RPMI7951 (cell line): ENCODE results near the gene ALG8. TPM values are rescaled to one million over a fixed set of nuclear protein-coding genes. Genes with fewer than 3 reads are reported as not detected.
"Not testable (repeated sequence)": the region's sequence is repeated elsewhere in the genome, so short reads cannot be mapped to it uniquely, and the experiment has no call there.

Experiments
- DNase-seq: peaks from one replicate; pipeline ENCODE4 v3.0.0-alpha.2; 2012; ENCODE audit warnings: low read depth
- total RNA-seq: library from RNA; depleted of rRNA; stranded (reverse); fragments of >200 nt; shearing (Covaris generic); gene quantifications from 2 replicates; pipeline ENCODE4 v1.2.3, GENCODE V29; 2014; rRNA removed

The ALG8 gene
- total RNA-seq, 1 experiment from 2014 or later, result 115 TPM

DNA sequence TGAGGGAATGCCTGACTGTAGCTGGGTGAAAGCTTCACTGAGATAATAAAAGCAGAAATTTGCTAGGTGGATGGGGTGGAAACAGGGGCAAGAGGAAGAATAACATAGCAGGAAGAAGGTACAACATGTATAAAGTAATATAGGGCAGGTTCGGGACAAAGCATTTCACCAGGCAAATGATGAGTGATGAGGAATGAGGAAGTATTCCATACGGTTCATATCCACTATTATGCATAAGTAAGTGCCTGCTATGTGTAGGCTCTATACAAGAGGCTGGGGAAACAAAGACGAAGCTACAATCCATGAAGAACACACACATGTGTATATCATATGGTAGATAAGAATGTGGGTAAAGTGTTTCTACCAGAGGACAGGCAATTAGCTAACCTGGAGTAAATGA is 67.7 kb downstream of the ALG8 start:
- no peak for DNase-seq

DNA sequence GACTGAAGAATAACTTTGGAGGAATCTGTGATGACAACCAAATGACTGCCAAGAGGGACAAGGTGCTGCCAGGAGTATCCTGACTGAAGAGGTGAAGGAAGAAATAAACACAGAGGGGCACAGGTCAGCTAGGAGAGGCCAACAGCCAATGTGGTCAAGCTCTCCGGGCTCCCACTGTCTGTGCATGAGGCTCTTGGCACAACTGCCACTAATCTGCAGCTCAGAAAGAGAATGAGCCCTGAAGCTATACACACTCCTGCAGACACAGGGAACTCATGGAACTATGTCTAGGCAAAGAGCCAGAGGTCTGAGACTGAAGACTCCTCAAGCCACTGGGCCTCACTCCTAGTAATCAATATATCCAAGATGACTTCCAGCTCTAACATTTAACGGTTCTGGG is 68.8 kb downstream of the ALG8 start:
- peak; percentile 62 for DNase-seq

DNA sequence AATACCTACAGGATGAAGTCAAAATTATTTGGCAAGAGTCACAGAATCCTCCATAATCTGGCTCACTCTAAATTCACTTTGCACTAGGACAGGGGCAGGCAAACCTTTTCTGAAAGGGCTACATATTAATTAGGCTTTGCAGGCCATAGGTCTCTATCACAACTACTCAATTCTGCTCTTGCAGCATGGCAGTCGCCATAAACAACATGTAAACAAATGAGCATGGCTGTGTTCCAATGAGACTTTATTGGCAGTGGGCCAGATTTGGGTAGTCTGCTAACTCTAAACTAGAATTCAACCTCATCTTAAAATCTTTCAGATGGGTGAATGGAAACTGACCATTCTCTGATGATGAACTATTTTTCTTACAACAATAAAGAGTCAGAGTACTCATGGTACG is 70.0 kb downstream of the ALG8 start:
- DNase-seq, result peak; percentile 13

GRCh38 chr11:78067704-78068103 is 71.7 kb downstream of the ALG8 start:
- DNase-seq, result no peak

DNA sequence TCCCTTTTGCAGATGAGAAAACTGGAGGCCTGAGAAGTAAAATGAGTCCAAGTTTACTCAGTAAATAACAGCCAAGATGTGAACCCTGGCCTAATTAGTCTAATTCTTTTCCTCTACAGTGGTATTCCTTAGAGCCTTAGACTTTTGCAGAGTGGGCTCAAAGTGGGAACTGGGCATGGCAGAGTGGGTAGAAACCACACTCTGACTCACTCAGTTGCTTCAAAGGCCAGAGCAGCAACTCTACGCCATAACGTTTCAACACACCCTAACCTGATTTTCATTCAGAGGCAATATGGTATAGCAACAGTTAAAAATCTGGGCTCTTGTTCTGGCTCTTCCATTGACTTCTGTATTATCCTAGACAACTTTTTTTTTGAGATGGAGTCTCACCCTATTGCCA is 73.0 kb downstream of the ALG8 start:
- no peak for DNase-seq

DNA sequence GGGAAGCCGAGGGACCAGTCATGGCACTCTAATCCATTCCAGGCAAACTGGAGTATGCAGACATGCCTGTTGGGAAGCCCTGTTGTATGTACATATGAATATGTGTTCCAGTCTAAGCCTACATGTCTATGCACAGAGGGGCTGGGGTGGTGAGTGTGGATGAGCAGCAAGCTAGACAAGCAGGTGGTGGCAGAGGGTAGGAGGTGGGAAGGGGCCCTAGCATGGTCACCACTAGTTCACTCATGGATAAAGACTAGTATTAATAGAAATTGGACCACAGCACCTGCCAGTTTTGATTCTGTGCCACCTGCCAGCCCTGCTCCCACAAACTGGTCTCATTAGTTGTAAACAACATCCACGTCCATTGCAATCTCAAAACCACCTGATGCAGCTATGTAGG is 74.2 kb downstream of the ALG8 start:
- no peak for DNase-seq

GRCh38 chr11:78063440-78064181 is 75.8 kb downstream of the ALG8 start, which contains the start of gene THRSP:
THRSP (plus strand) TSS chr11:78063861; CDS start chr11:78063882, 21 bp downstream.
- DNase-seq, result no peak

- no peak for DNase-seq
Observed at GRCh38 chr11:78062671-78063070, 76.8 kb downstream of the ALG8 start.

DNA sequence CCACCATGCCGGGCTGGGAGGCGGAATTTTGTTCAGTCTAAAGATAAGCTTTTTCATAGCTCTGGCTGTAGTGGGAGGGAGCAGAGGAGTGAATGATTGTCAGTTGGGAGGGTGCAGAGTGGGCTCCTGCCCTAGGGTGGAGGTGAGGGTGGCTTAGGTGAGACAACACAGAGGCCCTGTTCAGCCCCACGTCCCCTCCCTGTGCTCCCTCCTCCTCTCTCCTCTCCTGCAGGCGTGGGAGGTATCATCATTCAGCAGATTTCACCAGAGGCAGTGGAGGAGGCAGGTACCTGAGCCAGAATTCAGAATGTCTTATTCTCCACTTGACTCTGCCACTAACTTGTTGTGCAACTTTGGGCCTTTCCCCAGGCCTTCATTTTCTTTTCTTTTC is 77.5 kb downstream of the ALG8 start:
- no peak for DNase-seq

GRCh38 chr11:78061088-78061920 is 78.1 kb downstream of the ALG8 start:
- DNase-seq, result no peak

GRCh38 chr11:78060533-78060932 is 78.9 kb downstream of the ALG8 start:
- no peak for DNase-seq

DNA sequence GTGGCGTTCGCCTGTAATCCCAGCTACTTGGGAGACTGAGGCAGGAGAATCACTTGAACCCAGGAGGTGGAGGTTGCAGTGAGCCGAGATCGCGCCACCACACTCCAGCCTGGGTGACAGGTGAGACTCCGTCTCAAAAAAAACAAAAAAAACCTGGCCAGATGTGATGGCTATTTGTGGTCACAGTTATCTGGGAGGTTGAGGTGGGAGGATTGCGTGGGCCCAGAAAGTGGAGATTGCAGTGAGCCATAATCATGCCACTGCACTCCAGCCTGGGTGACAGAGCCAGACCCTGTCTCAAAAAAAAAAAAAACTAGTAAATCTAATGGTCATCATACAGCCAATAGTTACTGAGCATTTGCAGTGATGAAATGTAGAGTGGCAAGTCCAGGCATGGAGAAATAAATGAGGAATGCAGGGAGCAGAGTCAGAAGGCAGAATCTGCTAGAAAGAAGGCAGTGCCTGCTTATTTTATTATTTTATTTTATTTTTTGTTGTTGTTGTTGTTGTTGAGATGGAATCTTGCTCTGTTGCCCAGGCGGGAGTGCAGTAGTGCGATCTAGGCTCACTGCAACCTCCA is 79.6 kb downstream of the ALG8 start:
- DNase-seq, result not testable (repeated sequence)

DNA sequence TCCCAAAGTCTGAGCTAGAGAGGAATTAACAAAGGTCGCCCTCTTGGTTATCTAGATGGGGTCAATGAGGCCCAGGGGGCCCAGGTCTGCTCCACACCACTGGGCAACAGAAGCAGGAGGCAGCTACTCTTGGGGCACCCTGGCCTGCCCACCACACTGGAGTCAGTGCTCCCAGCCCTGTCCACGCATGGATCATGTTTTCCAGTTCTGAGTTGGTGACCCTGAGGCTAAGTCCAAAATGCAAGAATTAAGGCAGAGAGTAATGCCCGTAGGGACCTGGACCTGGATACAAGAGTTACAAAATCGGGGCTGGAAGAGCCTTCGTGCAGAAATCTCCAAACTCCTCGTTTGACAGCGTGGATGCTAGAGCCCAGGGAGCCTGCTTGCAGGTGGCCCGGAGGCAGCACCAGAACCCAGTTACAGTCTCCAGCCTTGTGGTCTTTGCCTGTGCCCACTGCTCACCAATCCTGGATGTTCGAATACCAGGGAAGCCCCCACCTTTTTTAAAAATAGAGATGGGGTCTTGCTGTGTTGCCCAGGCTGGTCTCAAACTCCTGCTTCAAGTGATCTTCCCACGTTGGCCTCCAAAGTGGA is 81.9 kb downstream of the ALG8 start:
- no peak for DNase-seq

DNA sequence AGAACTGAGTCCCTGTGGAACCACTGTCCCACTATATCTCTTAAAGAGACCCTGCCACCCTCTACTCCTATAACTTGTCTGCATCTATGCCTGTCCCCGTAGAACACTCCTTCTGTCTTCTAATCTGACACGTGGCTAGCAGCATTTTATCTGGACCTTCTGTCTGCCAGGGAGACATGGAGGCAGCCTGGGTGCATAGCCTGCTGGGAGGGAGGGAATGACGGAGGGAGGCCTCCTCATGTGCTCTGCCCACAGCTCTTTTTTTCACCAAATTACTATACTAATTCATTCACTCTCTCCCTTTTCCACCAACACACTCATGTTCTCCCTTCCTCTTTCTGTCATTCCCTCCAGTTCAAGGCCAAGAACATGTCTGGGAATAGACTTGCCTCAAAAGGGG is 83.3 kb downstream of the ALG8 start:
- DNase-seq, result no peak

GRCh38 chr11:78054971-78055370 is 84.5 kb downstream of the ALG8 start:
- DNase-seq, result no peak

DNA sequence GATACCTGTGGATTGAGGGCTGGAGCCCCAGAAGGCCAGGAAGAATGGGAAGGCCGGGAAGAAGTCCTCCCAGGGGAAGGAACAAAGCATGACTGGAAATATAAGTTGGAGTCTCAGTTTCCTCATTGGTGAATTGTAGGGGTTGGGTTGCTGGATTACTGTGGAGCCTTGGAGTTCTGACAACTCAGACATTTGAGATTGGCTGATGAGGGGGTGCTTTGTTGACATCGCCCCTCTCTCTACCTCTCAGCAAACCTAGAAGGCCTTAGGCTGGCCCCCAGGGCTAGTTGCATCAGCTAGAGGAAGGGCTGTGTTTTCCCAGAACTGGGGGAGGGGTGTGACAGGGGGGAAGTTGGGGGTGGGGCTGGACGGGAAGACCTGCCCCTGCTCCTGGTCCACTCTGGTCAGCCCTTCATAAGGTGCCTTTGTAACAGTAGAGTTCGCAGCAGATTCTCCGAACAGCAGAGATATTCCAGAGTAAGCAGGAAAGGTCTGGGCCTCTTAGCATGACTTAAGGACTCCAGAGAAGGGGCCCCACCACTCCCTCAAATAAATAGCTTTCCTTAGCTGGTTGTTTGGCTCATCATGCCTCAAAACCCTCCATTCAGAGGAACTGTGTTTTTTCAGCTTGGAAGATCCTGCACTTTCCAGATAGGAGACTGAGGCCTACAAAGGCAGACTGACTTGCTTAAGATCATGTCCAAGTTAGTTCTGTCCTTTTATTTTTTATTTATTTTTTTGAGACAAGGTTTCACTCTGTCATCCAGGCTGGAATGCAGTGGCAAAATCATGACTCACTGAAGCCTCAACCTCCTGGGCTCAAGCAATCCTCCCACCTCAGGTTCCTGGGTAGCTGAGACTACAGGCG is 88.2 kb downstream of the ALG8 start:
- peak; percentile 79 for DNase-seq

Other genes with a start within 250 kb of the ALG8 start
- gene INTS4, start 145.0 kb downstream of the ALG8 start, total RNA-seq, result 25.3 and 29.7 TPM in 2 replicates
- 7.1 TPM in 2 replicates for gene KCTD14, start 116.3 kb downstream of the ALG8 start, total RNA-seq
- gene THRSP, start 75.8 kb downstream of the ALG8 start, total RNA-seq, result not detected in 2 replicates
- 320 and 392 TPM in 2 replicates for gene NDUFC2, start 59.8 kb downstream of the ALG8 start, total RNA-seq
- gene KCTD21, start 49.0 kb upstream of the ALG8 start, total RNA-seq, result 6.8 and 10.9 TPM in 2 replicates
- gene USP35, start 49.3 kb upstream of the ALG8 start, total RNA-seq, result 3.8 and 5.3 TPM in 2 replicates